ENCODE results near the gene EXOSC2. TPM values are rescaled to one million over a fixed set of nuclear protein-coding genes. Genes with fewer than 3 reads are reported as not detected.

Gene EXOSC2
- total RNA-seq, 2 experiments from 2014 or later: 77.3 to 80.5 TPM

- no peak overlapping the region for H3K27ac Mint-ChIP-seq
- H3K9me3 Mint-ChIP-seq: no peaks in the 10 kb centered on the region
- no peak overlapping the region for H3K4me3 Mint-ChIP-seq
- peak; percentile 24 for DNase-seq
- peaks cover 65% of the 10 kb centered on the region for H3K27me3 Mint-ChIP-seq
- POLR2A ChIA-PET: interaction anchor here (1.1 kb wide), 1 partner anchor 9 kb away, joined by 3 read pairs; no protein-coding TSS in a partner anchor
- intact Hi-C loops (cut with micrococcal nuclease): no loop called here
- CTCF ChIA-PET: interaction anchor here (1.0 to 1.9 kb wide), 2 partner anchors 19 to 21 kb away, joined by 3 to 7 read pairs; no protein-coding TSS in a partner anchor
- H3K4me1 Mint-ChIP-seq (ENCODE audit: low read depth): peaks cover 31% of the 10 kb centered on the region
- H3K36me3 Mint-ChIP-seq: no peaks in the 10 kb centered on the region
Observed at GRCh38 chr9:130663258-130663976, 30.2 kb upstream of the EXOSC2 start.

DNA sequence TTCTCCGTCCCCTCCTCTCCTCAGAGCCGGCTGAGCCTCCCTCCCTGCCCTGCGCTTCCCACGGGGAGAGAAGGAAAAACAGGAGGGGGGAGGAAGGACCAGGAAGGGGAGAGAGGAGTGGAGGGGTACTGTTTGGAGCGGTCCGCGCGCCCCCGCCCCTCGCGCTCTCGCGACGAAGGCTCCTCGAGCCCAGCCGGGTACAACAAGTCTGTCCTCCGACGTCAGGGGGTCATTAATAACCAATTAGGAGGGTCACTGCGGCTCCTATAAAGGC, 29.7 kb upstream of the EXOSC2 start:
- intact Hi-C loops (cut with micrococcal nuclease): no loop called here
- Mint-ChIP-seq H3K4me1 (ENCODE audit: low read depth) (peaks cover 30% of the 10 kb centered on the region), H3K4me3 (no peak overlapping the region), H3K27me3 (peaks cover 61% of the 10 kb centered on the region), H3K27ac (no peak overlapping the region), H3K36me3 (no peaks in the 10 kb centered on the region), H3K9me3 (no peaks in the 10 kb centered on the region)
- DNase-seq: no peak
- CTCF ChIA-PET: interaction anchor here (1.9 kb wide), 1 partner anchor 19 kb away, joined by 7 read pairs; no protein-coding TSS in a partner anchor
- POLR2A ChIA-PET: interaction anchor here (1.1 kb wide), 1 partner anchor 9 kb away, joined by 3 read pairs; no protein-coding TSS in a partner anchor

- Mint-ChIP-seq H3K27me3 (peaks cover 59% of the 10 kb centered on the region), H3K36me3 (no peaks in the 10 kb centered on the region), H3K27ac (no peak within 1 kb of the TSS), H3K4me3 (peak within 1 kb of the TSS; percentile 17), H3K4me1 (ENCODE audit: low read depth) (peaks cover 30% of the 10 kb centered on the region), H3K9me3 (no peaks in the 10 kb centered on the region)
- ChIA-PET CTCF (interaction anchor here (1.9 kb wide), 1 partner anchor 18 kb away, joined by 7 read pairs; no protein-coding TSS in a partner anchor), POLR2A (no interaction called here)
- intact Hi-C loops (cut with micrococcal nuclease): no loop called here
- no peak for DNase-seq
Observed at GRCh38 chr9:130664251-130665028, 29.1 kb upstream of the EXOSC2 start, which contains the start of gene PRDM12. Gene PRDM12, plus strand, starts transcription at chr9:130664594. Its CDS starts 60 bp downstream, at chr9:130664654.

DNA sequence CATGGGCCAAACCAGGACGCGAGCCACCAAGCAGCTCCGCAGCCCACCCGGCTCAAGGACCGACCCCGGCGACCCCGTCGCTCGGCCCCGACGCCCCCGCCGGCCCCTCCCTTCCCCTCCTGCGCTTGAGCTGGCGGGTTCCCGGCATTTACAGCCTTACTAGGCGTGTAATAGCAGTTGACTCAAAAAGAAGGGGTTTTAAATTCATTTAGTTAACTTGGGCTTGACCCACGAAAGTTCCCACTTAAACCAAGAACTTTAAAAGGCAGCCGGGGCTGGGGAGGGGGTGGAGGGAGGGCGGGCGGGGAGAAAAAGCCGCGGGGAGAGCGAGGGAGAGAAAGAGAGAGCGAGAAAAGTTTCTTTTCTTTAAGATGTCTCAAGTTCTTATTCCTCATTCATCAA, 28.6 kb upstream of the EXOSC2 start:
- ChIA-PET CTCF (interaction anchor here (1.3 kb wide), 1 partner anchor 17 kb away, joined by 9 read pairs; no protein-coding TSS in a partner anchor), POLR2A (no interaction called here)
- Mint-ChIP-seq H3K4me3 (no peak overlapping the region), H3K36me3 (no peaks in the 10 kb centered on the region), H3K4me1 (ENCODE audit: low read depth) (peaks cover 28% of the 10 kb centered on the region), H3K9me3 (no peaks in the 10 kb centered on the region), H3K27ac (no peak overlapping the region), H3K27me3 (peaks cover 57% of the 10 kb centered on the region)
- intact Hi-C loops (cut with micrococcal nuclease): no loop called here
- DNase-seq: no peak

DNA sequence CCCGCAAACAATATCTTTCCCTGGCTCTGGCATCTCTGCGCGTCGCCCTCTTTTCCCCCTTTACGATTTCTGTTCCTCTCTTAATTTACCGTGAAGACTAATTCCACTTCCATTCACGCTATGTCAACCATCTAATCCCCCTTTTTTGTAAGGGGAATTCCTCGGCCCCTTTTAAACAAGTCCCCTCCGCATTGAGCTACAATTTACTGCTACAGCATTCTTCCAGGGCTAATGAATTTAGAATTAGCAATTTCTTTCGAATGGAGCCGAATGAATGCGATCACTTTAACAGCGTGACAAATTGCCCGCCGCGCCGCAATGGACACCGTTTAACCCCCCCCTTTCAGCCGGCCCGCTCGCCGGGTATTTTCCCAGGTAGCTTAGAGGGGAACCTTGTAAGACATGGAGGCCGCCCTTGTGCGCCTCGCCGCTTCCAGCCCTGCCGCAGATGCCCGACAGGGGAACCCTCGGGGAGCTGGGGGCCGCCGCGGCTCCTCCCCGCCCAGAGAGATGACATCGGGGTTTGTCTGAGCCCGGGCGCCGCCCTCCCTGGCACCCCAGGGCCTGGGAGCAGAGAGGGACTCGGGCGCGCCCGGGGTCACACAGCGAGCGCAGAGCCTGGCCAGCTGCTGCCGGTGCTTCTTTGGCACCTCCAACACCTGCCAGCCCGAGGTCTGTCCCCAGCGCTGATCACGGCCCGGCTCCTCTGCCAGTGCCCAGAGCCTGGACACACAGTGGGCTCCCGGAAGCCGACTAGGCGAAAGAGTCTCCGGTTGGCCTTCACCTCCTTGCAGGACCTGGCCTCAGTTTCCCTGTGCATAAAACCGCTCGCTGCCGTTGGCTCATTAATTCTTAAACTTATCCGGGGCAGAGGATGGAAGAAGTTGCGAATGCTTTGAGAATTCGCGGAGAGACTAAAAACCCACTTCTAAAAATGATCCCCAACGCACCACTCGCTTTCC, 27.9 kb upstream of the EXOSC2 start:
- DNase-seq: no peak
- CTCF ChIA-PET: interaction anchor here (0.8 to 1.3 kb wide), 2 partner anchors 14 to 16 kb away, joined by 3 to 9 read pairs; no protein-coding TSS in a partner anchor
- Mint-ChIP-seq H3K27me3 (peaks cover 55% of the 10 kb centered on the region), H3K27ac (no peak overlapping the region), H3K4me1 (ENCODE audit: low read depth) (peaks cover 28% of the 10 kb centered on the region), H3K36me3 (no peaks in the 10 kb centered on the region), H3K4me3 (peak overlapping the region; percentile 17), H3K9me3 (no peaks in the 10 kb centered on the region)
- intact Hi-C loops (cut with micrococcal nuclease): no loop called here
- POLR2A ChIA-PET: no interaction called here

DNA sequence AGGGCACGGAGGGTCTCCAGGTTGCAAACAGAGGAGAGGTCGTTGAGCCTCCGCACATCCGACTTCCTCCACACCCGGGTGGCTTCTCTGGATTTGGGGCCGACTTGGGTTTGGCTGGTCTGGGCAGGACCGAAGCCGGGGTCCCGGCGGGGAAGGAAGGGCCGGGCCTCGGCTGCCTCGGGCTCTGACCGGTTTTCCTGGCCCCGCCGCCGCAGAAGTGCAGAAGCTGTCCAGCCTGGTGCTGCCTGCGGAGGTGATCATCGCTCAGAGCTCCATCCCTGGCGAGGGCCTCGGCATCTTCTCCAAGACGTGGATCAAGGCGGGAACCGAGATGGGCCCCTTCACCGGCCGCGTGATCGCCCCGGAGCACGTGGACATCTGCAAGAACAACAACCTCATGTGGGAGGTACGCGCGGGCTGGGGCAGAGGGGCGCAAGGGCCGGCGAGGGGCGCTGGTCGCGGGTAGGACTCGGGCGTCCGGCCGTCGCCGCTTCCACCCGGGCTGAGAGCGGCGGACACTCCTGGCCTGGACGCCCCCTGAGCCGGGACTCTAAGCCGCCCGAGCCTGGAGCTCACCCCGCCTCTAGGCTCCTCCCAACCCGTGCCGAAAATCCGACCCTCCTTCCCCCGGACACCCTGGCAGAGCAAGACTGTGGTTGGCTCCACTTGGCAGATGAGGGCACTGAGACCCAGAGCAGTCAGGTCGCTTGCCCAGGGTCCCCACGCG, 27.0 kb upstream of the EXOSC2 start:
- CTCF ChIA-PET: interaction anchor here (0.8 to 2.1 kb wide), 3 partner anchors 13 to 18 kb away, joined by 3 to 9 read pairs (median 7); no protein-coding TSS in a partner anchor
- DNase-seq: no peak
- H3K4me3 Mint-ChIP-seq: no peak overlapping the region
- H3K27me3 Mint-ChIP-seq: peaks cover 52% of the 10 kb centered on the region
- intact Hi-C loops (cut with micrococcal nuclease): no loop called here
- H3K9me3 Mint-ChIP-seq: no peaks in the 10 kb centered on the region
- H3K27ac Mint-ChIP-seq: no peak overlapping the region
- H3K36me3 Mint-ChIP-seq: no peaks in the 10 kb centered on the region
- peaks cover 28% of the 10 kb centered on the region for H3K4me1 Mint-ChIP-seq (ENCODE audit: low read depth)
- POLR2A ChIA-PET: no interaction called here

DNA sequence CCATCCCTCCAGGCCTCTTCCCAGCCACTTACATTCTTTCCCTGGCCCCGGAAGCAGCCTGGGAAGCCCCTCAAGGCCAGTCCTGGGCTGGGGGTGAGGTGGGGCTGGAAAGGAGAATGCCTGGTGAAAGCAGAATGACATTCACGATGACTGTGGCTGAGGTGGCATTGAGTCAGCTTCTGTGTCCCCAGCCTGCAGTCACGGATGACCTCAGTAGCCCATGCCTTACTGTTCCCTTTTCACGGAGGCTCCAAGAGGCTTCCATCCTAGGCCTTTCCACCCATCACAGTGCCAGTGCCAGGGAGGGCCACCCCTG, 26.5 kb upstream of the EXOSC2 start:
- H3K27ac Mint-ChIP-seq: no peak overlapping the region
- ChIA-PET CTCF (interaction anchor here (2.1 kb wide), 1 partner anchor 17 kb away, joined by 7 read pairs; no protein-coding TSS in a partner anchor), POLR2A (no interaction called here)
- no peak for DNase-seq
- H3K27me3 Mint-ChIP-seq: peaks cover 47% of the 10 kb centered on the region
- no peak overlapping the region for H3K4me3 Mint-ChIP-seq
- intact Hi-C loops (cut with micrococcal nuclease): no loop called here
- peaks cover 26% of the 10 kb centered on the region for H3K4me1 Mint-ChIP-seq (ENCODE audit: low read depth)
- H3K9me3 Mint-ChIP-seq: no peaks in the 10 kb centered on the region
- no peaks in the 10 kb centered on the region for H3K36me3 Mint-ChIP-seq

- Mint-ChIP-seq H3K4me1 (ENCODE audit: low read depth) (peaks cover 16% of the 10 kb centered on the region), H3K27ac (no peak overlapping the region), H3K4me3 (no peak overlapping the region), H3K27me3 (peaks cover 36% of the 10 kb centered on the region), H3K36me3 (no peaks in the 10 kb centered on the region), H3K9me3 (no peaks in the 10 kb centered on the region)
- POLR2A ChIA-PET: no interaction called here
- CTCF ChIA-PET: interaction anchor here (2.1 kb wide), 1 partner anchor 16 kb away, joined by 7 read pairs; no protein-coding TSS in a partner anchor
- intact Hi-C loops (cut with micrococcal nuclease): no loop called here
- no peak for DNase-seq
Observed at GRCh38 chr9:130668196-130668595, 25.4 kb upstream of the EXOSC2 start.

DNA sequence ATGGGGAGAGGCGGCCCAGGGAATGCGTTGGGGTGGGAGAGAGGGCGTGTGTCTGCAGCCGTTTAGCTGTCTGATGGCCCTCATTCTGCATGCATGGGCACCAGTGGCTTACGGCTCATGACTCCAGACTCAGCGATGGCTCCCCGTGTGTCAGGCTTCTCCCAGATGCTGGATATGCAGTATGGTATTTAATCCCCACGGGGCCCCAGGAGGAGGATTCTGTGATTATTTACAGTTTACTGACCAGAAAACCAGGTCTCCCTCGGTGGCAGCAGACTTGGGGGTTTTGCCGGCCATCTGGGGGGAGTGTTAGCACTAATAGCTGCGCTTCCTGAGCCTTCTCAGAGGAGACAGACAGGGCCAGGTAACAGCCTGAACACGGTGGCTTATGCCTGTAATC, 24.9 kb upstream of the EXOSC2 start:
- H3K27ac Mint-ChIP-seq: no peak overlapping the region
- peaks cover 35% of the 10 kb centered on the region for H3K27me3 Mint-ChIP-seq
- ChIA-PET CTCF (interaction anchor here (2.1 kb wide), 1 partner anchor 16 kb away, joined by 7 read pairs; no protein-coding TSS in a partner anchor), POLR2A (no interaction called here)
- H3K36me3 Mint-ChIP-seq: no peaks in the 10 kb centered on the region
- H3K9me3 Mint-ChIP-seq: no peaks in the 10 kb centered on the region
- no peak overlapping the region for H3K4me3 Mint-ChIP-seq
- no peak for DNase-seq
- H3K4me1 Mint-ChIP-seq (ENCODE audit: low read depth): peaks cover 16% of the 10 kb centered on the region
- intact Hi-C loops (cut with micrococcal nuclease): no loop called here

DNA sequence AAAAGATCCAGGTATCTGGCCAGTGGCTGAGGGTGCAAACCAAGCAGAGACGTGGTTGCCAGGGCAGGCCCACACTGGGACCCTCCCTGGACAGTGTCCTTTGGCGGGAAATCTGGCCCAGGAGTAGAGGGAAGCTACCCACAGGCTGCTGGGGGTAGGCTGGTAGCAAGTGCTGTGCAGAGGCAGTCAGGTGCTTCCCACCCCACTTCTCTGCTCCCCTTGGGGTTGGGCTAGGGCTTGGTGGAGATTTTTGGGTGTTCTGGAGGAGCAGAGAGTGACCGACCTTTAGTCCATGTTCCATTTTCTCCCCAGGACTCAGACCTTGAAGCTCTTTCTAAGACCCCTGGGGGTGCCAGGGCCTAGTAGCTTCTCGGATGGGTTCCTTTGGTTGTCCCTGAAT, 23.6 kb upstream of the EXOSC2 start:
- no peak for DNase-seq
- intact Hi-C loops (cut with micrococcal nuclease): no loop called here
- CTCF ChIA-PET: interaction anchor here (1.5 kb wide), 1 partner anchor 12 kb away, joined by 5 read pairs; no protein-coding TSS in a partner anchor
- peaks cover 7% of the 10 kb centered on the region for H3K4me1 Mint-ChIP-seq (ENCODE audit: low read depth)
- POLR2A ChIA-PET: interaction anchor here (0.6 kb wide), 1 partner anchor 26 kb away, joined by 3 read pairs; no protein-coding TSS in a partner anchor
- H3K9me3 Mint-ChIP-seq: no peaks in the 10 kb centered on the region
- H3K27me3 Mint-ChIP-seq: peaks cover 27% of the 10 kb centered on the region
- H3K4me3 Mint-ChIP-seq: no peak overlapping the region
- no peak overlapping the region for H3K27ac Mint-ChIP-seq
- H3K36me3 Mint-ChIP-seq: no peaks in the 10 kb centered on the region

- H3K9me3 Mint-ChIP-seq: no peaks in the 10 kb centered on the region
- ChIA-PET CTCF (interaction anchor here (1.5 kb wide), 1 partner anchor 11 kb away, joined by 5 read pairs; no protein-coding TSS in a partner anchor), POLR2A (no interaction called here)
- H3K4me1 Mint-ChIP-seq (ENCODE audit: low read depth): peaks cover 2% of the 10 kb centered on the region
- no peak overlapping the region for H3K27ac Mint-ChIP-seq
- intact Hi-C loops (cut with micrococcal nuclease): no loop called here
- DNase-seq: no peak
- H3K4me3 Mint-ChIP-seq: no peak overlapping the region
- H3K27me3 Mint-ChIP-seq: peaks cover 22% of the 10 kb centered on the region
- H3K36me3 Mint-ChIP-seq: no peaks in the 10 kb centered on the region
Observed at GRCh38 chr9:130670644-130671043, 22.9 kb upstream of the EXOSC2 start.

Data from activated CD4-positive, alpha-beta memory T cell treated with anti-CD3 and anti-CD28 coated beads for 36 hours (primary cell).